HepG2 (cell line): ENCODE data around the gene FSIP1. TPM values are rescaled to one million over a fixed set of nuclear protein-coding genes. Genes with fewer than 3 reads are reported as not detected.

ENCODE experiments used
- AHDC1 ChIP-seq: sonication (generic); formaldehyde crosslinking; IDR thresholded peaks from 2 replicates; pipeline ENCODE4 v1.5.1; 2020; ENCODE audit warnings: mild to moderate bottlenecking, missing genetic modification reagents, borderline replicate concordance
- BORCS8-MEF2B ChIP-seq: sonication (generic); formaldehyde crosslinking; IDR thresholded peaks from 2 replicates; pipeline ENCODE4 v1.8.0; 2022; ENCODE audit warnings: mild to moderate bottlenecking, missing genetic modification reagents
- E2F5 ChIP-seq: sonication (generic); formaldehyde crosslinking; conservative IDR thresholded peaks from 2 replicates; pipeline ENCODE4 v1.4.0; 2020; ENCODE audit warnings: missing genetic modification reagents
- GZF1 ChIP-seq: sonication (generic); formaldehyde crosslinking; IDR thresholded peaks from 2 replicates; pipeline ENCODE4 v1.5.1; 2020; ENCODE audit warnings: mild to moderate bottlenecking, missing genetic modification reagents
- HCFC1 ChIP-seq: fragments of 150-350 bp; IDR thresholded peaks from 2 replicates; pipeline ENCODE4 v1.6.1; 2014; ENCODE audit warnings: low read depth, low read length
- HDAC6 ChIP-seq: fragments of 200-600 bp; sonication (generic); IDR thresholded peaks from 2 replicates; pipeline ENCODE4 v1.7.0; 2017; ENCODE audit warnings: mild to moderate bottlenecking, antibody characterized with exemption, low read length, low read depth
- HOXA9 ChIP-seq: sonication (generic); formaldehyde crosslinking; IDR thresholded peaks from 2 replicates; pipeline ENCODE4 v1.8.1; 2022; ENCODE audit warnings: missing genetic modification reagents, mild to moderate bottlenecking, moderate library complexity, borderline replicate concordance
- LCORL ChIP-seq, 2 experiments: fragments of 450-650 bp in 1 of 2; sonication (generic) in 1 of 2; formaldehyde crosslinking in 1 of 2; IDR thresholded peaks; 2 replicates each; pipeline versions ENCODE4 v1.5.0 to v1.6.1; 2017 to 2020; ENCODE audit warnings: antibody characterized with exemption in 1 of 2, missing genetic modification reagents in 1 of 2
- NFRKB ChIP-seq: fragments of 450-650 bp; IDR thresholded peaks from 2 replicates; pipeline ENCODE4 v1.6.1; 2017
- SMAD1 ChIP-seq: sonication (generic); formaldehyde crosslinking; IDR thresholded peaks from 2 replicates; pipeline ENCODE4 v1.4.0; 2020; ENCODE audit warnings: missing genetic modification reagents, low read depth, mild to moderate bottlenecking, borderline replicate concordance
- TFAP4 ChIP-seq: sonication (generic); IDR thresholded peaks from 2 replicates; pipeline ENCODE4 v1.6.1; 2016; ENCODE audit warnings: low read depth, borderline replicate concordance
- ZBTB38 ChIP-seq: sonication (generic); formaldehyde crosslinking; IDR thresholded peaks from 2 replicates; pipeline ENCODE4 v1.5.1; 2020; ENCODE audit warnings: mild to moderate bottlenecking, missing genetic modification reagents
- ZC3H13 ChIP-seq: sonication (generic); formaldehyde crosslinking; IDR thresholded peaks from 2 replicates; pipeline ENCODE4 v1.8.1; 2023; ENCODE audit warnings: mild to moderate bottlenecking, missing genetic modification reagents, moderate library complexity
- ZFP36L2 ChIP-seq: sonication (generic); formaldehyde crosslinking; IDR thresholded peaks from 2 replicates; pipeline ENCODE4 v1.4.0; 2020; ENCODE audit warnings: missing genetic modification reagents
- ZNF281 ChIP-seq: sonication (generic); formaldehyde crosslinking; IDR thresholded peaks from 2 replicates; pipeline ENCODE4 v1.4.0; 2020; ENCODE audit warnings: missing genetic modification reagents, borderline replicate concordance
- ZNF337 ChIP-seq: sonication (generic); formaldehyde crosslinking; IDR thresholded peaks from 2 replicates; pipeline ENCODE4 v1.5.1; 2020; ENCODE audit warnings: missing genetic modification reagents, low read depth, mild to moderate bottlenecking, borderline replicate concordance
- ZNF432 ChIP-seq: sonication (generic); formaldehyde crosslinking; IDR thresholded peaks from 2 replicates; pipeline ENCODE4 v1.5.0; 2020; ENCODE audit warnings: missing genetic modification reagents, mild to moderate bottlenecking, borderline replicate concordance
- ZNF441 ChIP-seq: sonication (generic); formaldehyde crosslinking; IDR thresholded peaks from 2 replicates; pipeline ENCODE4 v1.7.0; 2021; ENCODE audit warnings: missing genetic modification reagents, borderline replicate concordance
- ZNF562 ChIP-seq: sonication (generic); formaldehyde crosslinking; IDR thresholded peaks from 2 replicates; pipeline ENCODE4 v1.8.0; 2022; ENCODE audit warnings: missing genetic modification reagents, borderline replicate concordance
- ZNF761 ChIP-seq: sonication (generic); formaldehyde crosslinking; conservative IDR thresholded peaks from 2 replicates; pipeline ENCODE4 v1.4.0; 2020; ENCODE audit warnings: mild to moderate bottlenecking, missing genetic modification reagents
- polyA plus RNA-seq, 8 experiments: library from polyadenylated mRNA; depleted of rRNA in 3 of 8; stranded (reverse) in 7 of 8; unstranded in 1 of 8; fragments of >200 nt; fragmentation: Illumina TruSeq in 4 of 8; extraction: Trizol in 4 of 8; gene quantifications; 2 replicates each; pipeline versions ENCODE4 v1.2.1 to v1.2.3, GENCODE V29; 2011 to 2016; ENCODE audit warnings: low read depth in 4 of 8, missing spikeins in 1 of 8, mixed read lengths in 1 of 8; ENCODE audit not compliant: insufficient read depth in 1 of 8
- total RNA-seq, 5 experiments: library from RNA; depleted of rRNA; stranded (reverse); fragments of >200 nt; fragmentation: Illumina TruSeq; extraction: Trizol; gene quantifications; 2 replicates each; pipeline ENCODE4 v1.2.3, GENCODE V29; 2016; ENCODE audit warnings: low read depth in 1 of 5

Gene FSIP1
- total and polyA plus RNA-seq, 2 of the 13 experiments (the other 11 are each of a cell fraction or from before 2014, with no cell fraction given) = 0.18 TPM; not detected in 1

- TF ChIP-seq ZBTB38 = no peak
- TF ChIP-seq SMAD1 (CRISPR knock-in tag) = no peak
- TF ChIP-seq HOXA9 (CRISPR knock-in tag) = no peak
- no peak for TF ChIP-seq ZNF432 (CRISPR knock-in tag)
- no peak for TF ChIP-seq LCORL (IDR thresholded peaks at IDR 0.05)
- peak; percentile 62 for TF ChIP-seq LCORL (CRISPR knock-in tag; IDR thresholded peaks at IDR 0.05)
- no peak for TF ChIP-seq ZC3H13 (CRISPR knock-in tag)
- no peak for TF ChIP-seq HDAC6
- TF ChIP-seq HCFC1 = no peak
- no peak for TF ChIP-seq NFRKB
- no peak for TF ChIP-seq ZNF562 (CRISPR knock-in tag)
- no peak for TF ChIP-seq ZNF441 (CRISPR knock-in tag)
- TF ChIP-seq E2F5 (CRISPR knock-in tag) = no peak
- no peak for TF ChIP-seq ZNF337
- no peak for TF ChIP-seq BORCS8-MEF2B
- TF ChIP-seq ZFP36L2 = no peak
- no peak for TF ChIP-seq AHDC1 (CRISPR knock-in tag)
- no peak for TF ChIP-seq GZF1
- TF ChIP-seq TFAP4 = no peak
- TF ChIP-seq ZNF281 = no peak
- TF ChIP-seq ZNF761 (CRISPR knock-in tag) = no peak
Observed at GRCh38 chr15:39579487-39580116, 203.0 kb downstream of the FSIP1 start (continued).
